A673 (cell line): ENCODE results near the gene PLA2G15.

ENCODE experiments used
- CTCF ChIP-seq: fragments of 300-800, 200-600 bp; sonication (generic); conservative IDR thresholded peaks from 2 replicates; pipeline ENCODE4 v1.5.1; 2017; ENCODE audit warnings: low read depth, mild to moderate bottlenecking, antibody characterized with exemption, low read length, moderate library complexity, mixed read lengths
- EZH2 ChIP-seq: fragments of 200-600 bp; sonication (generic); IDR thresholded peaks from 2 replicates; pipeline ENCODE4 v1.6.1; 2017; ENCODE audit warnings: borderline replicate concordance, low read depth, mild to moderate bottlenecking, mixed read lengths, antibody characterized with exemption, low read length; ENCODE audit not compliant: poor library complexity, severe bottlenecking

GRCh38 chr16:68273896-68274295 is 28.7 kb downstream of the PLA2G15 start:
- TF ChIP-seq CTCF (no peak), EZH2 (no peak)
